Hematopoietic multipotent progenitor cell treated with erythropoietin and hydrocortisone succinate and interleukin-3 and kit ligand, for 17 days (in vitro differentiated cells): ENCODE measurements around the gene DELE1.
"Not testable (repeated sequence)": the region's sequence is repeated elsewhere in the genome, so short reads cannot be mapped to it uniquely, and the experiment has no call there.

Source experiments
- DNase-seq: peaks from one replicate; pipeline ENCODE4 v3.0.0-alpha.2; 2015; ENCODE audit warnings: low spot score

The DELE1 gene

DNA sequence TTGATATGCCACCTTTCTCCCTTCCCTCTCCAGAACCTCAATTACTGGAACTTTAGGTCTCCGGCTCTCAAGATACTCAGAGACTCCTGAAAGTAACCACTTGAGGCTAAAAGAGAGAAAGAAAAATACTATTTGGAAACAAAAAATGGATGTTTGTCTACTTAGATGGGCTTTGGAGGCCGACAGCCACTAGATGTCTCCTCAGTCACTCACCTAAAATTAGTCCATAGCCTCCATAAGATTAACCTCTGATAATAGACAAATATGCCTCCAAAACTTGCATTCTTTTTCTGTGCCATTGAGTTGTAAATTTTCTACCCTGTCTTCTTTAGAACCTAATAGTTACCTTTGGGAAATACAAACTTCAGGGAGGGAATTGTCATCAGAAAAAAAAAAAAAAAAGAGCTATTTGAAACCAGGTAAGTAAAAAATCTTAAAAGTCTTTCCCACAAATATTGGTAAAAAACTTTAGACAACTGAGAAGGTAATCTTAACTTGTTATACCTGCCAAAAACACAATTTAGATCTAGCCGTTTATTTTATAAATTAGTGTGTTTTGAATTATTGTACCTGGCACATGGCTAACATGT, 34.3 kb upstream of the DELE1 start:
- DNase-seq: no peak

DNA sequence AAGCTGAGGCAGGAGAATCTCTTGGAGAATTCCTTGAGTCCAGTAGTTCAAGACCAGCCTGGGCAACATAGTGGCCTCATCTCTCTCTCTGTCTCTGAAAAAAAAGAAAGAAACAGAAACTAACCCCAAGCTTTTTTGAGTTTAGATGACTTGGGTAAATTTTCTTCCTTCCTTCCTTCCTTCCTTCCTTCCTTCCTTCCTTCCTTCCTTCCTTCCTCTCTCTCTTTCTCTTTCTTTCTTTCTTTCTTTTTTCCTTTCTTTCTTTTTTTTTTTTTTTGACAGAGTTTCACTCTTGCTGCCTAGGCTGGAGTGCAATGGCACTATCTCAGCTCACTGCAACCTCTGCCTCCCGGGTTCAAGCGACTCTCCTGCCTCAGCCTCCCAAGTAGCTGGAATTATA, 33.2 kb upstream of the DELE1 start:
- DNase-seq: not testable (repeated sequence)

DNA sequence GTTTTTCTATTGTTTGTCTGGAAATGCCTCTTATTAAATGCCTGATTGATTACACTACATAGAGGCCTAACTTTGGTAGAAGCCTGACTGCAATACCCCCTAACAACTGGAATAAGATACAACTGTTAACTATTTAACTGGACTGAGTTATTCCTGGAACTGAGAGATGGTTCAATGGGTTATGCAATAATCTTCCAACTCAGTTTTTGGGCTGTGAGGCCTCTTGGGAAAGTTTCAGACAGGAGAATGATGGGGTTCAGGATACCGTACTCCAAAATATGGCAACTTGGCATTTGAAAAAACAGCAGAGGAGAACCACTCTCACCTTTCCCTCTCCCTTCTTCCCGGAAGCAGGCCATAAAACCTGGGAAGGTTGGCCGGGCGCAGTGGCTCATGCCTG, 26.2 kb upstream of the DELE1 start:
- DNase-seq: no peak

DNA sequence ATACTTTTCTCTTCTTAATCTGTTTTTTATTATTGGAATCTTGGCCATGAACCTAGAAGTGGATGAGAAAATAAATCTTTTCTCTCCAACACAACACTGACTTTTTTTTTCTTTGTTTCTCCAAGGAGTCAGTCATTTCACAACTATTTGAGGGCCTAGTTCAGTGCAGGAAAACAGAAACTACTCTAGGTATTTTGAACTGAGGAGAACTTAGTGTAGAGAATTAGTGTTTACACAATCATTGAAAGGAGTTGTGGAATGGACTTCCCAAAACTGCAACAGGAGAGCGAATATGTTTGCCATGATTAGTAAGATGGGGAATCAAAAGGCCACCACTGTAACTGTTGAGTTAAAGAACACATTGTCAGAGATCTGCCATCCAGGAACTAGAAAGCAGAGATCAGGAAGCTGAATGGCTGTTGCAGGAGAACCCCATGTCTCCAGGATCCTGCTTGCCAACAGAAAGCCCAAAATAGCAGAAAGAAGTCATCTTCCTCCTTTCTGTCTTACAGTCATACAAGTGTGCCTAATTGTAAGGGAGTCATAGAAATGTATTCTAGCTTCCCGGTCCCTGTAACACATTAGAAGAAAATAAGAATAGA, 25.1 kb upstream of the DELE1 start:
- DNase-seq: no peak

DNA sequence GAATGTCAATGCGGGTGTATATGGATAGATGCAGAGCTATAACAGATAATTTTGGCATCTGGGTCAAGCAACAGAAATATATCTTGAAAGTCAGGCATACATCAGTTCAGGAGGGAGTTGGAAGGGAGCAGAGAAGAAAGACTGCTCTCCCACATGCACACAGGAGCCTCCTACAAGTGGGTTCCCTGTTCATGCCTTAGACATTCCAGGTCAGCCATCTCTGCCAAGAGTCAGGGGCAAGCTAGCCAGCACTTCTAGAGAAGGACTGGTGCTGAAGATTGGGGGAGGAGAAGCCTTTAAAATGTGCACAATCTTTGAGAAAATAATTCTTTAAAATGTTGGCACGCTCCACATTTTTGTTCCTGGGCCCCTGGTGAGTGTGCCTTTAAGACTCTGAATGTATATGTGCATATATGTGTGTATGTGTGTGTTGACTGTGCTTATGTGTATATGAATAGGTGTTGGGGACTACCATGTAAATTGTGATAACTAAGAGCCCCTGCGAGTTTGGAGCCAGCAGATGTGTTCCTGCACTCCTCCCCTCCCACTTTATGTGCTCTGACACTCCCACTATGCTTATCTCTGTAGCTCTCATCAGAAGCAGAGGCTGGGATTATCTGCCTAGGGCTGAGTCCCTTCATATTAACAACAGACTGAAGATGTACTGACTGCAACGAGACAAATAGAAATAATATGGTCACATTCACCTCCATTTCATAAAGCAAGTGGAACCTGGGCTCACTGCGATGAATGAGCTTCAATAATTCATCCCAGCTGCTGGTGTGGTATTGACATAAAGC, 21.5 kb upstream of the DELE1 start:
- no peak for DNase-seq

DNA sequence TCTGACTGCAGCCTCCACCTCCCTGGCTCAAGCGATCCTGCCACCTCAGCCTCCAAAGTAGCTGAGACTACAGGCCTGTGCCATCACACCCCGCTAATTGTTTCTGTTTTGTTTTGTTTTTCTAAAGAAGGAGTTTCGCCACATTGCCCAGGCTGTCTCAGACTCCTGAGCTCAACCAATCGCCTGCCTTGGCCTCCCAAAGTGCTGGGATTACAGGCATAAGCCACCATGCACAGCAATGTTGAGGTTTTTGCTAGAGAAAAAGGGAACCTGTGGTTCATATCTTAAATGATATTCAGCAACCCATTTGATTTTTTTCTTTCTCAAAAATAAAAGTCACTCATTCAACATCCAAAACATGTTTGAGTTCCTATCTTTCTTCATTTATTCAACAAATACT, 20.4 kb upstream of the DELE1 start:
- no peak for DNase-seq

DNA sequence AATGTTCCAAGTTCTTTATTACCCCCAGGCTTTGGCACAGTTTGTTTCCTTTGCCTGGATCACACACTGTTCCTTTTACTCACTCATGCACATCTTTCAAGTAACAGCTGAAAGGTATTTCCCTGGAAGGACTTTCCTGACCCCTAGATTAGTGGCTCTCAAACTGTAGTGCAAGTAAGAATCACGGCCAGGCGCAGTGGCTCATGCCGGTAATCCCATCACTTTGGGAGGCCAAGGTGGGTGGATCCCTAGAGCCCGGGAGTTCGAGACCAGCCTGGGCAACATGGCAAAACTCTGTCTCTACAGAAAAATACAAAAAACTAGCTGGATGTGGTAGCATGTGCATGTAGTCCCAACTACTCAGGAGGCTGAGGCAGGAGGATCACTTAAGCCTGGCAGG, 19.1 kb upstream of the DELE1 start:
- no peak for DNase-seq

DNA sequence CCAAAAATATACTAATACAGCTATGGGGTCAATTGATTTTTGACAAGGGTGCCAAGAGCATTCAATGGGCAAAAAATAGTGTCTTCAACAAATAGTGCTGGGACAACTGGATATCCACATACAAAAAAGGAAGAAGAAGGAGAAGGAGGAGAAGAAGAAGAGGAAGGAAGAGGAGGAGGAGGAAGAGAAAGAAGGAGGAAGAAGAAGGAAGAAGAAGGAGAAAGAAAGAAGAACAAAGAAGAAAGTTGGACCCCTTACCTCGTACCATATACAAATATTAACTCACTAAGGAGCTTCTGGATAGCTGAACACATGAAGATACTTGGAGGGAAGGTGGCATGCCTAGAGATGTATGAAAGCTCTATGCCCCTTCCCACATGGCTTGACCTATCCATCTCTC, 17.2 kb upstream of the DELE1 start:
- DNase-seq: no peak

DNA sequence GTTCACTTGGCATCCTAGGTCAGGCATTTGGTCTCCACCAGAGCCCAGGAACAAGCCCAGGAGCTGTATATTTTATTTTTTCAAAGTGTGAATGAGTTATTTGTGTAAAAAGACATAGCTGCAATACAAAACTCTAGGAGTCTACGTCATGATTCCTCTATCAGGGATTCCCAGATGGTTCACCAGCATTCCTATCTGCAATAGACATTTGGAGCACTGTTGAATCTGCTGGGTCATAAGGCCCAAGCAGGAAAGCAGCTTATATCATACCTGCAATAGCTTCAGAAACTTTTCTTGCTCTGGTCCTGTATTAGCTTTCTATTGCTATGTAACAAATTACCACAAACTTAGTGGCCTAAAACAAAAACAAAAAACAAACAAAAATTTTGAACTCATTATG, 16.7 kb upstream of the DELE1 start:
- no peak for DNase-seq

DNA sequence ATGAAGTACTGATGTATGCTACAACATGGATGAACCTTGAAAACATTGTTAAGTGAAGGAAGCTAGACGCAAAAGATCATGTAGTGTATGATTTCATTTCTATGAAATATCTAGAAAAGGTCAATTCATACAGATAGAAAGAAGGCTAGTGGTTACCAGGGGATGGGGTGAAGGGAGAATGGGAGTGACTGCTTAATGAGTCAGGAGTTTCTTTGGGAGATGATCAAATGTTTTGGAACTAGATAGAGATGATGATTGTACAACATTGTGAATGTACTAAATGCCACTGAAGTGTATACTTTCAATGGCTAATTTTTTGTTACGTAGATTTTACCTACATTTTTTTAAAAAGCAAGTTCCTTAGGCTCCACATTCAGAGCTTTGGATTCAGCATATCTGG, 14.9 kb upstream of the DELE1 start:
- DNase-seq: no peak

DNA sequence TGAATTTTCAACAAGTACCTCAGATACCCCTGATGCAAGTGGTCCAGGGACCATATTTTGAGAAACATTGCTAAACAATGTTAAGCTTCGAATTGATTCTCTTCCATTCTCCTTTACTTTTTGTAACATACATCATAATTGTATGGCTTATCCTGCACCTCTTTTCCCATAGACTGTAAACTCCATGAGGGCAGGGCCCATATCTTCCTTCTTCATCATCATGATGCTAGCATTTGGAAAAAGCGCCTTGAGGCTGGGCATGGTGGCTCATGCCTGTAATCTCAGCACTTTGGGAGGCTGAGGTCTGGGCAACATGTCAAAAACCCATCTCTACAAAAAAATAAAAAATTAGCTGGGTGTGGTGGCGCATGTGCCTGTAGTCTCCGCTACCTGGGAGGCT, 14.5 kb upstream of the DELE1 start:
- no peak for DNase-seq

DNA sequence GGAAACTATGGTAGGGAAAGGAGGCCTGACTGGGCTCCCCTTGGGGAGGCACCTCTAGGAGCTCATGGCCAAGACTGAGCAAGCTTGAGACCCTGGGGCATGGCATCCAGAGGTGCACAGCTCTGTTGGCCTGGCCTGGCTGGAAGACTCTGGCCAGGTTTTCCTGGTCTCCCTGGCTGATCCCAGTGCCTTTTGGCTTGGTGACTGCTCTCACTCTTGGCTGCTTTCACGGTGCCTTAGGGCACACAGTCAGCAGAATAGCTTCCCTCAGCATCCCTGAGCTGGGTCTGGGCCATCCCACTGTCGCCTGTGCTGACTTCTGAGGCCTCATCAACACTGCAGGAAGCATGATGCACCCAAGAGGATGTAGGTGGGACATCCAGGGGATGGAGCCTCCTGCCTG, 13.4 kb upstream of the DELE1 start:
- DNase-seq: no peak

DNA sequence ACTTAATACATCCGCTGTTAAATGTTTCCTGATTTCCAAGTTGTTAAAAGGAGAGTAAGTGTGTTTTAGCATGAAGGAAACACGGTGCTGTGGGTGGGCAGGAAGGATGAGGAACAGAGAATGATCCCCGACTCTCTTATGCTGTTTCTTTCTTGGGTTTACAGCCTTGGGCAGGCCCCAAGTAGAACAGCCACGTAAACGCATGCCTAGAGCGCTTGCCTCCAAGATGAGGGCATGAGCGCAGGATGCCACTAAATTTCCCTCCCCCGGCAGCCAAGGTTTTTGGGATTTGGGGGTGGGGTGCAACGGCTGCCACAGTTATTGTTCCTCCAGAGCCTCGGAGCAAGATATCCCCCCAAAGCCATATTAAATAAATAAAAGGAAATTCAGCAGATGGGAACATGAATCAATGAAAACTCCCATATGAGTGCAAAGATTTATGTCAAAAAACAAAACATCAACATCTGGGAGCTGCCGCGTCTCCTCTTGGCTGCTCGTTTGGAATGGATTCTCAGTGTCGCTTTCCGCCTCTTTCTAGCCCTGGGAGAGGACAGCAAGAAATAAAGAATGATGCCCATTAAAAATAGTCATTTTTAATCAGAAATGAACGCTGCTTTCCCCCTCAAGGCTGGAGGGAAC, 10.0 kb upstream of the DELE1 start:
- no peak for DNase-seq

DNA sequence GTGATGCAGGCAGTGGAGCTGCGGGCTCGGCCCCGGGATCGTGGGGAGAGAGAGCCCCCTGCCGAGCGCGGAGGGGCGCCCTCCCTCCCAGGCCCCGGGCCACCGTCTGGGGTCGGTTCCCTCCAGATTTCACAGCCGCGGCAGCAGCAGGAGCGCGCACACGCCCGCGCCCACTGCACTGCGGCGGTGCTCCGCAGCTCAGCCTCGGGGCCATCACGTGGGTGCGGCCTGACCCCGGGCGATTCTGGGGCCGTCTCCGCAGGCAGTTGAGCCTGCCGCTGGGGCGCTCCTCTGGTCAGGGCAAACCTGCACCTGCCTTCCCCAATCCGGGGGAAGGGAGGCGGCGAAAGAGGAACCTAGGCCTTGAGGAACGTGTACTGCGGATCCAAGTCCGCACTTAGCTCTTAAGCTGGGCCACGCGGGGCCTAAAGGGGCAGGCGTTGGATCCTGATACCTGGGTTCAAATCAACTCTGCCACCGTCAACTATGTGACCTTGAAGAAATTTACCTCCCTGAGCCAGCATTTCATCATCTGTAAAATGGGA, 9.4 kb upstream of the DELE1 start:
- DNase-seq: no peak

DNA sequence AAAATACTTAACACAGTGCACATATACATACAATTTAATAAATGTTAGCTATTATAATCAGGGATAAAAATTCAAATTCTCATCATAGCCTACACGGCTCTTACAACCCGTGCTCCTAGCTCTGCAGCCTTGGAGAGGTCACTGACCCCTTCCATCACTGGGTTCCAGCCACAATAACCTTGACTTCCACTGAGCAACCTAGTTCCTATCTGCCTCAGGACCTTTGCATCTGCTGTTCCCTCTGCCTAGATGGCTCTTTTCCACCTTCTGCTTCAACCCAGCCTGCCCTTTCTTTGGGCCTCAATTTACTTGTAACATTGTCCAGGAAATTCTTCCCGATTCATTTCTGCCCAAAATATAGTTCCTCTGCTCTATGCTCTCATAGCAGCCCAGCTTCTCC, 8.9 kb upstream of the DELE1 start:
- no peak for DNase-seq

DNA sequence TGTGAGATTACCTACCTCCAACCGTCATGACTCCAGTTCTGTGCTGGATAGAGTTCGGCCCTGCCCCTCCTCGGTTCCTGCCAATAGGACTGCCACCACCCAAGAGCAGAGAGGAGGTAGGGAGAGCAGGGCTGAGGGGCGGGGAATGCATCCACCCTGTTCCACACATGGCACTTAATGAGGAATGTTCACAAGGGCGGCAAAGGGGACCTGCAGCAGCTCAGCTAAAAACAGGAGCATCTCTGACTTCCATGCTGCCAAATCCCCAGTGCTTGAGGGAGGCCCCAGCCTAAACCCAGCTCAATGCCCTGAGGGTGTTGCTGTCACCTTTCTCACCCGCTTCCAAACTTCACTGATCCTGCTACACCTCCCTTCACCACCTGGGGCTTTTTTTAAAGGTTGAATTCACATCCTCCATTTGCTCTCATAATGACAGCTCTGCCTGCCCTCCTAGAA, 7.8 kb upstream of the DELE1 start:
- DNase-seq: no peak

DNA sequence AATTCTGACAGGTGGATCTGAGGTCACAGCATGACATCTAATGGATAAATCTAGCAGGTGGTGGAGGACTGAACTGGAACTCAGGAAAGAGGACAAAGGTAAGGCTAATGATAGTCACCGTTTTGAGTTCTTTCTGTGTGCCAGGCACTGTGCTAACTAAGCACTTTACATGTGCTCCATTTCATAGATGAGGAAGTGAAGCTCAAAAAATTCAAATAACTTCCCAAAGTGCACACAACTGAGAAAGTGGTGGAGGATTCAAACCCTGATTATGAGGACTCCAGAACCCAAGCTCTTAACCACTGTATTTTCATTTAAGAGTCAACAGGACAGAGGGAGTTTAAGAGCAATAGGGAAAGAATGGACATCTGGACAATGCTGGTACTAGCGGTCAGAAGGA, 7.1 kb upstream of the DELE1 start:
- no peak for DNase-seq

DNA sequence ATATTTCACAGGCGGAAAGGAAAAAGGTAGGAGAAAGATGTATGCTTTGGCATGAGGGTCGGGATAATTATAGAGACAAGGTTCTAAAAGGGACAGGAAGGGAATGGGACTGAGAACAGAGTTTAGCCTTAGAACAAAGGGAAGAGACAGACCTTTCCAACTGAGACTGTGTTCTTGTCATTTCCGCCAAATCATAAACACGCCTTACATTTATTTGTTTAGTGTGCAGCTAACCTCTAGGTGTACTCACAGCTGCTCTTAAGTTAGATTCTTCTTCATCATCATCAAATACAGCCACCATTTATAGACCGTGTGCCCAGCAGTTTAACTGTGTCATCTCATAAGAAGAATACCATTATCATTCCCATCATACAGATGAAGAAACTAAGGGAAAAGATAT, 5.9 kb upstream of the DELE1 start:
- DNase-seq: no peak

DNA sequence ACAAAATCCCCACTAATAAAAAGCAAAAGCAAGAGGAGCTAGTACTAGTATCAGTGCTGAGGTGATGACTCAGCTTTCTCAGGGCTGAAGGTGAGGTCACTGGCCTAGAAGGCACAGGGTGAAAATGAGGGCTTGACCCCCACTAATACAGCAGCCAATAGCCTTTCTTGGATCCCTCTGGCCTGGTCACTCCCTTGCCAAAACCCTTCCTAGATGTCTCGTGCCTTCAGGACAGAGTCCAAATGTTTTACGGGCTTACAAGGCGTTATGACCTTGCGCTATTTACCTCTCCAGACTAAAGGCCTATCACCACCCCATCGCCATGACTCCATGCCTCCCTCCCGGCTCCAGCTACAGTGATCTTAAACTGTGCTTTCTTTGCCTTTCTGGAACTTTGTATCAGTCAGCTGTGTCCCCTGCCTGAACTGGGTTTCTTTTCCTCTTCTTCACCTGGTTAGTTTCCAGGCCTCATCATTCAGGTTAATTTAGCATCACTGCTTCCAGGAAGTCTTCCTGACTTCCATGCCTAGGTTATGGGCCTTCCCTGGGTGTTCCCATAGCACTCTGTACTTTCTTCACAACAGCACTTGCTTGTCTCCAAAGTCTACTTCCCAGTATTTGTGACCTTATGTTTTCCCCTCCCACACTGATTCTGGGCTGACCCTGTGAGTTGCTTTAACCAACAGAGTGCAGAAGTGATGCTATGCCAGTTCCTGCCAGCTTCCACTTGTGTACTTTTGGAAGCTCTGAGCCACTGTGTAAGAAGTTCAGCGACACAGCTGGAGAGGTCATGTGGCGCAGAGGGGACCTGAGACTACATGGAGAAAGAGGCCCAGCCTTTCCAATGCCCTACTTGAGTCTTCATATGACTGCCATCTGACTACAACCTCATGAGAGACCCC, 4.2 kb upstream of the DELE1 start:
- no peak for DNase-seq

DNA sequence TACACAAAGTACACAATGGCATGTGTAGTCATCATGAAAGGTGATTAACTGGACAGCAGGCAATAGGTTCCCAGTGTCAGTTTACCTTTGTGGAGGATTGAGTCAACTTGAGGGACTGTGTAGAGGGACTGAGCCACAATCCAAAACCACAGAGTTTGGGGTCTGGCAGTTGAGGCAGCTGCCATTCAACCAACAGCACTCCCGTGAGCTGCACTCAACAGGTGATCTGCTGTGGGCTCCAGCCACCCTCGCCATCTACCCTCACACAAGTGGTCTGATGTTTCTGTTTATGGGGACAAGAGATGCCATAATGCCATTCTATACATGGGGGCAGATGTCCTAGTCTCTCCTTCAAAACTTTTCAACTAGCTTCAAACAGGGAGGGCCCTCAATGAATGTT, 2.9 kb upstream of the DELE1 start:
- DNase-seq: no peak

DNA sequence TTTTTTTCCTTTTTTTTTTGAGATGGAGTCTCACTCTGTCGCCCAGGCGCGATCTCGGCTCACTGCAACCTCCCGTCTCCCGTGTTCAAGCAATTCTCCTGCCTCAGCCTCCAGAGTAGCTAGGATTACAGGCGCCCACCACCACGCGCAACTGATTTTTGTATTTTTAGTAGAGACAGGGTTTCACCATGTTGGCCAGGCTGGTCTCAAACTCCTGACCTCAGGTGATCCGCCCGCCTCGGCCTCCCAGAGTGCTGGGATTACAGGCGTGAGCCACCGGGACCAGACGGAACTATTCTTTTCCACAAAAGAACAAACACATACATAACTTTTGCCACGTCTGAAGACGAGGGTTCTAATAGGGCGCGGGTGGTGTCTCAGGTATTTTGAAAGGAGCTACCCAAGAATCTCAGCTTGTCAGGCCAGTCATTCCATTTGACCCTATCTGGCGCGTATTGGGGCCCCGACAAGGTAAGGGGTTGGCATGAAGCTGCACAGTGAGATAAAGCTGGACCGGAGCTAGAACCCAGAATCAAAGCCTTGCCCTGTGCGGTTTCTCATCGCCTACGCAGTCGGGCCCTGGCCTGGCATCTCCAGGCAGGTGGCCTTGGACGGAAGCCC, 734 bp upstream of the DELE1 start:
- DNase-seq: not testable (repeated sequence)
